ENCODE results near the gene DNAJC8. TPM values are rescaled to one million over a fixed set of nuclear protein-coding genes. Genes with fewer than 3 reads are reported as not detected.

DNAJC8 gene
- total and polyA plus RNA-seq, 2 of the 8 experiments (the other 6 are each of a cell fraction or from before 2014, with no cell fraction given) = 116 to 134 TPM

GRCh38 chr1:28248273-28249012 is 15.6 kb upstream of the DNAJC8 start:
- Histone ChIP-seq H3K9me3 (ENCODE audit: insufficient read depth in 2 of 2, low read depth in 1 of 2, low read length in 1 of 2) (no peaks in the 10 kb centered on the region), H3K23me2 (ENCODE audit: low read depth, low read length) (no peaks in the 10 kb centered on the region), H3K4me2 (ENCODE audit: insufficient read depth in 1 of 2, low read depth in 2 of 2, low read length in 2 of 2) (peak overlapping the region in 1 of 2 experiments; percentile 37; a peak in 3 of 4 replicates), H2AK5ac (ENCODE audit: low read depth, low read length) (peak overlapping the region; percentile 67; the same call in 1 of the 2 replicates), H2BK5ac (ENCODE audit: low read depth, low read length) (peak overlapping the region; percentile 84), H3K9ac (replicated peaks in 1 of 4; ENCODE audit: extremely low read depth in 1 of 4, low read depth in 3 of 4, low read length in 3 of 4) (peak overlapping the region in 1 of 4 experiments; percentile 52; a peak in 1 of 7 replicates), H3K79me1 (ENCODE audit: low read depth, low read length) (no peaks in the 10 kb centered on the region), H3K36me3 (ENCODE audit: control insufficient read depth in 2 of 4, insufficient read depth in 4 of 4, low read length in 3 of 4) (no peaks in the 10 kb centered on the region), H4K5ac (ENCODE audit: insufficient read length, low read depth, low read length) (peak overlapping the region; percentile 57), H3K4ac (replicated peaks; ENCODE audit: insufficient read length, low read depth, low read length) (no peak overlapping the region), H3K18ac (ENCODE audit: extremely low read depth, low read length) (peak overlapping the region; percentile 75), H2BK120ac (replicated peaks; ENCODE audit: low read depth, low read length) (peak overlapping the region; percentile 34), H2BK12ac (ENCODE audit: low read depth, low read length) (peak overlapping the region; percentile 85), H2BK15ac (ENCODE audit: low read length) (no peak overlapping the region; the same call in 1 of the 2 replicates), H3K4me1 (replicated peaks in 1 of 4; ENCODE audit: control insufficient read depth in 3 of 4, insufficient read depth in 4 of 4, low read length in 3 of 4) (peaks cover 6 to 19% (median 10%) of the 10 kb centered on the region in 4 experiments; a peak in 6 of 7 replicates), H2AFZ (ENCODE audit: low read length) (peak overlapping the region; percentile 93), H3K27me3 (replicated peaks in 1 of 4; ENCODE audit: control insufficient read depth in 3 of 4, extremely low read depth in 1 of 4, insufficient read depth in 3 of 4, low read length in 3 of 4) (no peaks in the 10 kb centered on the region), H3K79me2 (ENCODE audit: control insufficient read depth in 1 of 2, insufficient read depth in 2 of 2, low read length in 2 of 2) (no peaks in the 10 kb centered on the region), H4K91ac (replicated peaks; ENCODE audit: insufficient read length, low read length) (peak overlapping the region; percentile 75), H4K8ac (ENCODE audit: extremely low read depth, insufficient read depth, low read length) (no peak overlapping the region), H3K4me3 (ENCODE audit: extremely low read depth in 1 of 4, insufficient read depth in 2 of 4, low read depth in 3 of 4, low read length in 4 of 4) (peak overlapping the region in 2 of 4 experiments; percentile 23 to 31; a peak in 3 of 8 replicates), H3K14ac (ENCODE audit: insufficient read length) (no peak overlapping the region), H3K23ac (ENCODE audit: insufficient read length) (no peak overlapping the region), H2BK20ac (ENCODE audit: low read length) (peak overlapping the region; percentile 64; the same call in 1 of the 2 replicates), H3K27ac (ENCODE audit: low read depth, low read length) (peak overlapping the region; percentile 18; the same call in 1 of the 2 replicates), H3K56ac (replicated peaks; ENCODE audit: insufficient read length, low read depth, low read length) (no peak overlapping the region), H4K20me1 (replicated peaks in 1 of 2; ENCODE audit: control insufficient read depth in 1 of 2, insufficient read depth in 2 of 2, low read length in 2 of 2) (no peaks in the 10 kb centered on the region)
- FAIRE-seq (peak; percentile 70), DNase-seq (ENCODE audit: low read depth in 1 of 2, low spot score in 2 of 2) (peak in 1 of 2 experiments; percentile 88)
- 18% methylated on average over 12 of the region's 12 CpGs; no CpG with 5 or more reads in 1 of the 2 experiments for WGBS, 2 experiments (ENCODE audit: extremely low coverage in 1 of 2, insufficient coverage in 1 of 2, insufficient read length in 1 of 2, insufficient replicate concordance in 2 of 2, low coverage in 1 of 2, low lambda C conversion rate in 2 of 2, missing lambda C conversion rate in 1 of 2)
- CTCF ChIA-PET (ENCODE audit: partially characterized antibody) = interaction anchor here (0.5 to 5.0 kb wide), 49 partner anchors 10 to 390 kb away, joined by 3 to 61 read pairs (median 4); partner anchors contain the start of genes ATP5IF1, MED18 and SESN2
- POLR2A ChIA-PET (ENCODE audit: partially characterized antibody) = interaction anchor here (0.8 to 12.3 kb wide), 25 partner anchors 10 to 400 kb away, joined by 3 to 296 read pairs (median 6); partner anchors contain the start of genes ATP5IF1, DNAJC8, EYA3 and MED18
- no peak for TF ChIP-seq EGR1 (IDR thresholded peaks at IDR 0.05; ENCODE audit: borderline replicate concordance, low read depth, low read length)
- TF ChIP-seq TAF1 (IDR thresholded peaks at IDR 0.05; ENCODE audit: low read depth, low read length) = peak; percentile 46; the same call in 1 of the 2 replicates
- TF ChIP-seq CTCF (IDR thresholded peaks at IDR 0.05; ENCODE audit: control extremely low read depth in 1 of 3, insufficient read depth in 1 of 3, low read depth in 1 of 3, low read length in 3 of 3) = peak; percentile 69 to 91 (median 71)
- TF ChIP-seq RAD21 (IDR thresholded peaks at IDR 0.05 in 1 of 2, conservative IDR thresholded peaks at IDR 0.05 in 1 of 2; ENCODE audit: low read depth in 2 of 2, low read length in 2 of 2) = peak; percentile 82 to 84
- no peak for TF ChIP-seq CBX5 (IDR thresholded peaks at IDR 0.05; ENCODE audit: low read depth, low read length)
- peak in 1 of 2 experiments; percentile 22; a peak in 1 of 3 replicates for TF ChIP-seq POLR2A (IDR thresholded peaks at IDR 0.05; ENCODE audit: control extremely low read depth in 1 of 2, low read depth in 2 of 2, low read length in 2 of 2)
- 0 out of 2 replicates have a peak, but pooled peaks have one; percentile 11 for TF ChIP-seq SP4 (IDR thresholded peaks at IDR 0.05; ENCODE audit: low read length)
- no peak for TF ChIP-seq ZNF274 (IDR thresholded peaks at IDR 0.05; ENCODE audit: borderline replicate concordance, extremely low read depth, low read length)
